GM19324 (cell line): ENCODE measurements around the gene CDK10.

Experiments
- ATAC-seq: cut with Tn5 transposase; IDR thresholded peaks from one replicate; pipeline ENCODE4 v1.9.1; 2021; ENCODE audit warnings: mild to moderate bottlenecking, moderate library complexity; ENCODE audit not compliant: unreplicated experiment, low FRiP score

Gene CDK10

DNA sequence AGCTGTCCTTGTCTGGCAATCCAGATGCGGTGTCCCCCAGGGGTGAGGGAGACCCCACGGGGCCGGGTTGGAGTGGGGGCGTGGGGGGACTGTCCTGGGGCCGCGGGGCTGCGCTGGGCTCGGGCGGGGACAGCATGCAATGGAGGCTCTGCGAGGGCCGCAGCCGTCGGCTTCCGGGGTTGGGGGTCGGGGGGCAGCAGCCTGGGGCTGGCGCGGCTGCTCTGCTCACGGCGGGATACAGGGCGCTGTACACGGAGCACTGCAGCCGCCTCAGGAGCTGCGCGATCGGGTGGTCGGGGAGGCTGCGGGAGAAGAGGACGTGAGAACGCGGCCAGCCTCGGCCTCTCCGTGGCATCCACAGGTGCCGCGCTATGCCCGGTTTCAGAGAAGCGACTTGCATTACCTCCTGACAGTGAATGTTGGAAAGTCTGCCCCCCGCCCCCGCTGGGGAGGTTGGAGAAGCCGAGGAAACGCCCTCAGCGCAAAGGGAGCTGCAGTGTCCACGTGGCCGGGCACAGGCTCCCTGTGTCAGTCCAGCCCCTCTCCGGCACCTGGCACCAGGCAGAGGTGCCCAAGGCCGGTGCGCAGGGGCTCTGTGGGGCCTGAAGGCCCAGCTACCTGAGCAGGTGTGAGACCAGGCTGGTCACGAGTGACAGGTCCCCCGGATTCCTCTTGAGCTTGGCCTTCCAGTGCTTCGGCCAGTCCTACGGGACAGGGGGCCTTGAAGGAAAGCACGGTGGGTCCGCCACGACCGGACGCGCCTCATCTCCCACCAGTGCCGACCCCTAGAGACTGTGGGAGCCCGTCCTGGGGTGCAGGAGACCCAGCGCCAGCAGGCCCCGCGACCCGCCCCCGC, 24.4 kb downstream of the CDK10 start:
- ATAC-seq: no peak

- no peak for ATAC-seq
These were observed 25.2 kb downstream of the CDK10 start for GRCh38 chr16:89711601-89712273.

GRCh38 chr16:89712274-89712781, 25.8 kb downstream of the CDK10 start:
- no peak for ATAC-seq

GRCh38 chr16:89716493-89716892, 30.0 kb downstream of the CDK10 start:
- no peak for ATAC-seq

DNA sequence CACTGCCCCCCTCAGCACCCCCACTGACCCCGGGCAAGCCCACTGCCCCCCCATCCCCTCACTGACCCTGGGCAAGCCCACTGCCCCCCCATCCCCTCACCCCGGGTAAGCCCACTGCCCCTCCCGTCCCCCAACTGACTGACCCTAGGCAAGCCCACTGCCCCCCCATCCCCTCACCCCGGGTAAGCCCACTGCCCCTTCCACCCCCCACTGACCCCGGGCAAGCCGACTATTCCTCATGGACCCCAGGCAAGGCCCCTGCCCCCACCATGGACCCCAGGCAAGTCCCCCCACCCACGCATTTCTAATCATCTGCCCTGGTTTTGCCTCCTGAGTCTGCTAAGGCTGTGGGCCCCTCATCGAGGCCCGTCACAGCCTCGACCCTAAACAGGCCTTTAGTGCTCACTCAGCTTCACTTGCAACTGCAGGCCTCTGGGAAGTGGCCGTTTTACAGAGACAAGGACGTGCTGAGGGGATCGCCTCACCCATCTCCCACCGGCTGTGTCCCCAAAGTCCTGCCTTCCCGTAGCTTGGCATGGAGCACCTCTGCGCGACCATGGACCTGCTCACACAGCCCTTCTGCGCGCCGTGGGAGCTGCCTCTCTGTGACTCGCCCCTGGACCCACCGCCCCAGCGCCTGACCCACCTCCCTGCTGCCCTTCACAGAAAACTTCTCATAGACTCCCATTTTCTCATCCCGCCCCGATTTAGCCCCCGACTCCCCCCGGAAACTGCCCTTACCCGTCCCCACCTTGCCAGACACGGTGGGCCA, 30.6 kb downstream of the CDK10 start:
- ATAC-seq: no peak

GRCh38 chr16:89717688-89718505, 31.4 kb downstream of the CDK10 start:
- ATAC-seq: no peak

DNA sequence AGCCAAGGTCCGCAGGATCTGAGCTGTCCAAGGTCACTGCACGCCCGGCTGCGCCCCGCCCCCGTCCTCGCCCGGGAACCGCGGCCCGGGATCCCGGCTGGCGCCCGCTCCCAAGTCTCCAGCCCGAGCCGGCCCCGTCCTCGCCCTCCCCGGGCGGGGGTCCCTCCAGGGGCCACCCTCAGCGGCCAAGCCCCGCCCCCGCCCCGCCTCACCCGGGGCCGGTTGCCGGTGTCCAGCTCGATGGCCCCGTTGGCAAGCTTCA, 34.0 kb downstream of the CDK10 start:
- peak; percentile 15 for ATAC-seq

- ATAC-seq: peak; percentile 54
These were observed 34.5 kb downstream of the CDK10 start, which contains the start of the genes VPS9D1 and ZNF276 for GRCh38 chr16:89720813-89721545. Gene VPS9D1, minus strand, starts transcription at chr16:89720898. Its CDS starts 37 bp downstream, at chr16:89720861. Gene ZNF276, plus strand, starts transcription at chr16:89721537. Its CDS starts 104 bp downstream, at chr16:89721641.

DNA sequence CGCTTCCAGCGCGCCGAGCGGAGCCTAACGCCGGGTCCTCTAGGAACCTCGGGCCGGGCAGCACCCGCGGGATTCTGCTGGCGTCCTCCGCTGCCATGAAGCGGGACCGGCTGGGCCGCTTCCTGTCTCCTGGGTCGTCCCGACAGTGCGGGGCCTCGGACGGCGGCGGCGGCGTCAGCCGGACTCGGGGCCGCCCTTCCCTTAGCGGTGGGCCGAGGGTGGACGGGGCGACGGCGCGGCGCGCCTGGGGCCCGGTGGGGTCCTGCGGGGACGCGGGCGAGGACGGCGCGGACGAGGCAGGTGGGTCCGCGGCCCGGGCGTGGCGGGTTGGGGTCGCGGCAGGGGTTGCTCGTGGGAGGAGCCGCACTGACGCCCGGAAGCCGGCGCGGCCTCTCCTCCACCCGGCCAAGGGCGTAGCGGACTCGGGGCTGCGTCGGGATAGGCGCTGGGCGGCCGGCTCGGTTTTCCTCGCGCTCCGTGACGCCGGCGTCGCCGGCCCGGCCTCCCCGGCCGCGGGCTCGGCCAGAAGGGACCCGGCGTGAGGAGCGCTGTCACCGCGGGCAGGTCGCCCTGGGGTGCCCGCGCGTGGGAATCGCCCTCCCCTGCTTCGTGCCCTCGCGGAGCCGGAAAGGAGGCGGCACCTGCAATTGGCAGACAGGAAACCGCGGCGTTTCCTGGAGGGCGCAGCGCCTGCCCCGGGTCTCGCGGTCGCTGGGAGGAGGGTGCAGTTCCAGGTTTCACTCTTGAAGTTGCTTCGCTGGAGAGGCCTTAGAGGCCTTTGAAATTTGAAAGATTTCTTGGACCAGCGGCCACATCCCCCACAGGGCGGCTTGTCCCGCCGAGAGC, 35.3 kb downstream of the CDK10 start:
- ATAC-seq: peak; percentile 35

DNA sequence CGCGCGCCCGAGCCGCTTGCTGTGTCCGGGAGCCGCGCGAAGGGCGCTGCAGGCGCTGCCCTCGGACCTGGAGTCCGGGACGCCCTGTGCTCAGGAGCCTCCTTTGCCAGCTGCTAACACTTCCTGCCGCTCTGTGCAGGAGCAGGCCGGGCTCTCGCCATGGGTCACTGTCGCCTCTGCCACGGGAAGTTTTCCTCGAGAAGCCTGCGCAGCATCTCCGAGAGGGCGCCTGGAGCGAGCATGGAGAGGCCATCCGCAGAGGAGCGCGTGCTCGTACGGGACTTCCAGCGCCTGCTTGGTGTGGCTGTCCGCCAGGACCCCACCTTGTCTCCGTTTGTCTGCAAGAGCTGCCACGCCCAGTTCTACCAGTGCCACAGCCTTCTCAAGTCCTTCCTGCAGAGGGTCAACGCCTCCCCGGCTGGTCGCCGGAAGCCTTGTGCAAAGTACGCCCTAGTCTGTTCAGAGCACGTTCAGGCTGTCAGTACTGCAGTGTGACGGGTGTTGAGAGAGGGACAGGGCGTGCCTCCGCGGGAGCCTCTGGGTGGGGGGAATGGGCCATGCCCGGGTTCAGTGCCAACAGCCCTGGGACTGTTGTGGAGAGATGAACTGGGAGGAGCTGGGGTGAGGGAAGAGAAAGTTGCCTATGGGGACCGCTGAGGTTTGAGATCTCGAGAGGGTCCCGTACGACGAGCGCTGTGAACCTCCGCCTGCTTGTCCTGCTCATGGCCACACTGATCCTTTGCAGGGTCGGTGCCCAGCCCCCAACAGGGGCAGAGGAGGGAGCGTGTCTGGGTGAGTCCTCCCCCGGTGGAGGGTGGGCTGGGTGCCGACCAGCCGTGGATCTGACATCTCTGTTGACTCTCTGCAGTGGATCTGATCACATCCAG, 36.1 kb downstream of the CDK10 start:
- no peak for ATAC-seq

- ATAC-seq: no peak
These were observed 37.1 kb downstream of the CDK10 start for GRCh38 chr16:89723279-89724250.

GRCh38 chr16:89727406-89728120, 41.1 kb downstream of the CDK10 start:
- ATAC-seq: no peak

DNA sequence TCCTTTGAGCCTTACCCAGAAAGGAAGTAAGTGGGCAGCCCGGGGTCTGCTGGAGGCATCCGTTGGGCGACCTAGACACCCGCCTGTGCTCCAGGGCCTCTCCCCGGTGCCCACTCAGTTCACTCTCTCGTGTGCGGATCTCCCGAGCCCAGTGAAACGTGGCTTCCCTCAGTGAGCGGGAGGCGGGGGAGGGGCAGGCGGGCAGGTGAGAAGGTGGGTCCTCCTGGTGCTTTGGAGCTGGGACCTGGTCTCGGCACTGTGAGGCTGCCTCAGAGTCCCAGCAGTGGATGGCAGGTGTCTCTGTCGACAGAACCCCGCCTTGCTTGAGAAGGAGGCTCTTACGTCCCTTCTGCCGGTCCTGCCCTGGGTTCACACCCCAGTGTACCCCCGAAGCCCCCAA, 42.8 kb downstream of the CDK10 start:
- ATAC-seq: no peak

DNA sequence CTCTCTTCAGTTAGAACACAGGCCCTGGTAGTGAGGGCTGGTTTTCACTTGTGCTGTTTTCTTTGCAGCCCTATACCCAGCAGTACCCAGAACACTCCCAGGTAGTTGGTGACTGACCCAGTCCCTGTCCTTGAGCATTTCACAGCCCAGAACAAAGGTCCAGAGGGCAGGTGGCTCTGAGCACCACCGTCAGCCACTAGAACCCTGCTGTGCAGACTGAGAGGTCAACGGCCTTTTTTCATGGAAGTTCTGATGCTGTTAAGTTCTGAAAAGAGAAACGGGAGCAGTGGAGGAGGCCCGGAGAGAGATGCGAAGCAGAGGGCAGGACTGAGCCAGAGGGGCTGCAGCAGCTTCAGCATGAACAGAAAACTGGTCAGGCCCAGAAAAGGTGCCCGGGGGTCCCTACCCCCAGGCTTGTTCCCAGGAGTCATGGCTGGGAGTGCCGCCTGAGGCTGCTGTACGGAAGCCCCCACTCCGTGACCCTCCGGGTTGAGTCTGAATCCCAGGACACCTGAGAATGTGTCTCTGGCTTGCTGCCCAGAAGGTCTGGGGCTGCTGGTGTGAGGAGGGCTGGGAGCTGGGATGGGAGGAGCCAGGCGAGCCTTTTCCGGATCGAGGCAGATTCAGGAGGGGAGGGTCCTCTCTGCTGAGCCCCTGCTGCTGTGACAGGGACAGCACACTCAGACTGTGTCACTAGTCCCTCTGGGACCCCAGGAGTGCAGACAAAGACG, 43.5 kb downstream of the CDK10 start:
- ATAC-seq: no peak

GRCh38 chr16:89730610-89731234, 44.2 kb downstream of the CDK10 start:
- no peak for ATAC-seq
